Upper lobe of right lung (tissue), 1 donor: ENCODE results near the gene HDDC2. TPM values are rescaled to one million over a fixed set of nuclear protein-coding genes. Genes with fewer than 3 reads are reported as not detected.

Source experiments
- ATAC-seq: fragments of 200-7000 bp; cut with Tn5 transposase; one replicate; pipeline ENCODE4 v1.9.1; 2020; ENCODE audit warnings: mild to moderate bottlenecking, moderate library complexity
- DNase-seq: peaks from one replicate; pipeline ENCODE4 v3.0.0-alpha.2; 2020
- H3K27ac ChIP-seq: fragments of 200-600 bp; one replicate; pipeline ENCODE4 v1.8.0; 2022
- H3K27me3 ChIP-seq: fragments of 200-600 bp; one replicate; pipeline ENCODE4 v1.8.0; 2022; ENCODE audit warnings: mild to moderate bottlenecking
- H3K36me3 ChIP-seq: fragments of 200-600 bp; one replicate; pipeline ENCODE4 v1.8.0; 2022
- H3K4me1 ChIP-seq: fragments of 200-600 bp; one replicate; pipeline ENCODE4 v1.8.0; 2022
- H3K4me3 ChIP-seq: fragments of 200-600 bp; one replicate; pipeline ENCODE4 v1.8.0; 2022; ENCODE audit warnings: mild to moderate bottlenecking
- H3K9me3 ChIP-seq: fragments of 200-600 bp; one replicate; pipeline ENCODE4 v1.8.0; 2022
- CTCF ChIP-seq: fragments of 200-600 bp; IDR thresholded peaks from one replicate; pipeline ENCODE4 v1.8.0; 2022; ENCODE audit warnings: antibody characterized with exemption
- intact Hi-C: fragments of 100-400 bp; cut with DNase I; formaldehyde crosslinking; loops from one replicate; pipeline ENCODE4 v1.11.0; 2022
- total RNA-seq: library from RNA; stranded (reverse); fragmentation: NEBNext Ultra II Directional; extraction: Animal tissue kit (Norgen Biotek cat#: 25700); gene quantifications from one replicate; pipeline ENCODE4 v1.2.1, GENCODE V29; 2021
- donor health status: DM: no; HTN: yes; CAD: no; lungs with severe emphysema.

The HDDC2 gene
- total RNA-seq, 1 donor from 2014 or later = 51.7 TPM

- H3K27ac ChIP-seq = no peak overlapping the region
These were observed 46.6 kb downstream of the HDDC2 start for GRCh38 chr6:125255201-125255600.

DNA sequence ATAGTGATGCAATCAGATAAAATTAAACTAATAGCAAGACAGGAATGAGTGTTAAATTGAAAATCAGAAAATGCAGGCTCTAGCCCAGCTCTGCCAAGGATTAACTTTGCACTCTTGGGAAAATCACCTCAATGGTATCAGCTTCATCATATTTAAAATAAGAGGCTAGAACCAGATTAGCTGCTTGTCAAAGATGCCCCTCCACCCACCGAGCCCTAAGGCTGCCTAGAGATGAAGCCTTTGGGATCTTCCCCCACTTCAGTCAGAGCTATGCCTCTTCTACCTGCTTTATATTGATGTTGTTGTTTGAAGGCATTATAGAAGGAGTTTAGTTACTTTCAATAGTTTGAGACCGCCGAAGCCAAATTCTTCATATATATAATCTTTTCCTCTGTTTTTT, 47.4 kb downstream of the HDDC2 start:
- no peak for TF ChIP-seq CTCF
- ATAC-seq (no peak), DNase-seq (no peak)
- Histone ChIP-seq H3K9me3 (no peaks in the 10 kb centered on the region), H3K36me3 (no peaks in the 10 kb centered on the region), H3K27me3 (no peaks in the 10 kb centered on the region), H3K27ac (no peak overlapping the region), H3K4me1 (no peaks in the 10 kb centered on the region), H3K4me3 (no peak overlapping the region)
- intact Hi-C loops = no loop called here

More at GRCh38 chr6:125255201-125255600, 46.6 kb downstream of the HDDC2 start:
- no peak overlapping the region for H3K4me3 ChIP-seq
- H3K36me3 ChIP-seq = no peaks in the 10 kb centered on the region
- no peak for TF ChIP-seq CTCF
- intact Hi-C loops = no loop called here
- no peaks in the 10 kb centered on the region for H3K27me3 ChIP-seq
- ATAC-seq (no peak), DNase-seq (no peak)
- no peaks in the 10 kb centered on the region for H3K9me3 ChIP-seq
- H3K4me1 ChIP-seq = no peaks in the 10 kb centered on the region

DNA sequence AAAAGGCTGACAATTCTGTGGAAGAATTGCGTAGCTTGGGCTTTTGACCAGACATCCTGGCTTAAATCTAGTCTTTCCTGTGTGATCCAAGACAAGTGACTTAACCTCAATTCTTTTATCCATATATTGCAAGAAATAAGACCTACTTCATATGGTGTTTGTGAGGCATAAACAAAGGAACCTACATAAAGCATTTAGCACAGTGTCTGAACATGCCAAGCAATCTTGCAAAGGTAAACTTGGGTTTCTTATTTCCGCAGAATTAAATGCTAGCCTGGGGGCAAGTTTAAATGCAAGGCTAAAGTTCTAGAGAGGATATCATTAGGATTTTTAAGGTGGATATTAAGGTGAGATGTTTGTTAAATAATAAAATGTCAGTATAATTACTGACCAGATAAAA, 47.9 kb downstream of the HDDC2 start:
- intact Hi-C loops = no loop called here
- Histone ChIP-seq H3K4me1 (no peaks in the 10 kb centered on the region), H3K36me3 (no peaks in the 10 kb centered on the region), H3K4me3 (no peak overlapping the region), H3K27me3 (no peaks in the 10 kb centered on the region), H3K9me3 (no peaks in the 10 kb centered on the region), H3K27ac (no peak overlapping the region)
- no peak for DNase-seq
- no peak for ATAC-seq
- no peak for TF ChIP-seq CTCF

GRCh38 chr6:125252891-125253290, 48.9 kb downstream of the HDDC2 start:
- intact Hi-C loops = no loop called here
- no peak overlapping the region for H3K27ac ChIP-seq
- no peak overlapping the region for H3K4me3 ChIP-seq
- ATAC-seq = no peak
- H3K27me3 ChIP-seq = no peaks in the 10 kb centered on the region
- H3K9me3 ChIP-seq = no peaks in the 10 kb centered on the region
- no peaks in the 10 kb centered on the region for H3K36me3 ChIP-seq
- no peaks in the 10 kb centered on the region for H3K4me1 ChIP-seq
- no peak for TF ChIP-seq CTCF
- no peak for DNase-seq

GRCh38 chr6:125251516-125252220, 50.1 kb downstream of the HDDC2 start:
- Histone ChIP-seq H3K27ac (no peak overlapping the region), H3K4me3 (no peak overlapping the region), H3K27me3 (no peaks in the 10 kb centered on the region), H3K4me1 (no peaks in the 10 kb centered on the region), H3K36me3 (no peaks in the 10 kb centered on the region), H3K9me3 (no peaks in the 10 kb centered on the region)
- intact Hi-C loops = no loop called here
- ATAC-seq (no peak), DNase-seq (no peak)
- no peak for TF ChIP-seq CTCF

DNA sequence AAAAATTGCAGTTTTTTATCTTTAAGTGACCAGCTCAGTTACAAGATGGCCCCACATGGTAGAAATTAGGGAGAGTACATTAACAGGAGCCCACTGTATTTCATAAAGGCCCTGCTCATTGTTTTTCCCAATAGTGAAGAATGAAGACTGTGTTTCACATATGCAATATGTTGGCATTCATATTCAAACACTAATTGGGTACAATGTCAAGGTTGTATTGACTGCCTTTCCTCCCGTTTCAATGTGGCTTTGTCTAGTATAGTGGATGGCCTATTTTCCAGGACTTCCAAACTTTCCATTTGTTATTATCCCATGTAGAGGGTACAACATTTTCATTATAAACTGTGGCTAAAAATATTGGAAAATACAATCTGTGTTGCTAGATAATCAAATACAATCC, 51.3 kb downstream of the HDDC2 start:
- ATAC-seq (no peak), DNase-seq (no peak)
- intact Hi-C loops = no loop called here
- TF ChIP-seq CTCF = no peak
- H3K4me3 ChIP-seq = no peak overlapping the region
- no peaks in the 10 kb centered on the region for H3K9me3 ChIP-seq
- no peaks in the 10 kb centered on the region for H3K4me1 ChIP-seq
- H3K27me3 ChIP-seq = no peaks in the 10 kb centered on the region
- H3K36me3 ChIP-seq = no peaks in the 10 kb centered on the region
- no peak overlapping the region for H3K27ac ChIP-seq
